Stimulated activated CD4-positive, alpha-beta T cell treated with anti-CD3 and anti-CD28 coated beads, Interleukin-15, amount 100 ng/mL, for 24 hours (primary cell): ENCODE data around the gene AMD1.
"Not testable (repeated sequence)": the region's sequence is repeated elsewhere in the genome, so short reads cannot be mapped to it uniquely, and the experiment has no call there.

Experiments used
- DNase-seq: peaks from one replicate; pipeline ENCODE4 v3.0.0-alpha.2; 2020

Gene AMD1

DNA sequence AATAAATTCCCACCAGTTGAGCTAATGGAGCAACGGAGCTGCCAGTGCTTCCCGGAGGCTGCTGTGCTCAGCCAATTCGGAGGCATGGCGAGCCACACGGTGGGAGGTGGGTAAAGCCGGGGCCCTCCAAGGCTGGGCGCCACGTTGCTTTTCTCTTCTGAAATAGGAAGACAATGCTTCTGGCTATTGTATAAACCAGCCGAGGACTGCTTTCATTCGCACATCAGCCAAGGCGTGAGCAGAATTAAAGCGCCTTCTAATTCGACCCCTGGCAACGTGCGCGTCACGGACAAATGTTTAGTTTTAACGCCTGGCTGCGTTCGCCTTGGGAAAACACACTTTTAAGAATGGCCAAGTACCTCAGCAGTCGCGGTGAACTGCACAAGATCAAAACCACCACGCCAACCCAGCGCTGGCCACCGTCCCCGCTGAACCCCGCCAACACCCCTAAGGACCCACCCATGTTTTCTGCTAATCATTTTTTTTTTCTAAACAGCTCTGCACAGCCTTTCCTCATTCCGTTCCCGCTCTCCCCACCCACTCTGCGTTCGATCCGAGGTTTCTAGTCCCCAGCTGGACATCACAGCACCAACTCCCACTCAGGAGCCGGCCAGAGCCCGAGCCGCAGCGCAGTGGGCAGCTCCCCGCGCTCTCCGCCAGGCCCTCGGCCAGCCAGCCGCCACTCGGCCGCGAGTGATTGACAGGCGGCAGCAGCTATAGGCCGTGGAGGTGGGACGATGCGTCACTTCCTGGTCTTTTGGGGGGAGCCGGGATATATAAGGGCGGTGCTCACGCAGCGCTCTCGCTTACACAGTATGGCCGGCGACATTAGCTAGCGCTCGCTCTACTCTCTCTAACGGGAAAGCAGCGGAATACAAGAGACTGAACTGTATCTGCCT lies at the start of gene AMD1:
TSS of gene AMD1 (plus strand) at position 805 of the 899 bp plus-strand sequence. CDS start 321 bp downstream, outside the sequence.
- DNase-seq = peak; percentile 97

DNA sequence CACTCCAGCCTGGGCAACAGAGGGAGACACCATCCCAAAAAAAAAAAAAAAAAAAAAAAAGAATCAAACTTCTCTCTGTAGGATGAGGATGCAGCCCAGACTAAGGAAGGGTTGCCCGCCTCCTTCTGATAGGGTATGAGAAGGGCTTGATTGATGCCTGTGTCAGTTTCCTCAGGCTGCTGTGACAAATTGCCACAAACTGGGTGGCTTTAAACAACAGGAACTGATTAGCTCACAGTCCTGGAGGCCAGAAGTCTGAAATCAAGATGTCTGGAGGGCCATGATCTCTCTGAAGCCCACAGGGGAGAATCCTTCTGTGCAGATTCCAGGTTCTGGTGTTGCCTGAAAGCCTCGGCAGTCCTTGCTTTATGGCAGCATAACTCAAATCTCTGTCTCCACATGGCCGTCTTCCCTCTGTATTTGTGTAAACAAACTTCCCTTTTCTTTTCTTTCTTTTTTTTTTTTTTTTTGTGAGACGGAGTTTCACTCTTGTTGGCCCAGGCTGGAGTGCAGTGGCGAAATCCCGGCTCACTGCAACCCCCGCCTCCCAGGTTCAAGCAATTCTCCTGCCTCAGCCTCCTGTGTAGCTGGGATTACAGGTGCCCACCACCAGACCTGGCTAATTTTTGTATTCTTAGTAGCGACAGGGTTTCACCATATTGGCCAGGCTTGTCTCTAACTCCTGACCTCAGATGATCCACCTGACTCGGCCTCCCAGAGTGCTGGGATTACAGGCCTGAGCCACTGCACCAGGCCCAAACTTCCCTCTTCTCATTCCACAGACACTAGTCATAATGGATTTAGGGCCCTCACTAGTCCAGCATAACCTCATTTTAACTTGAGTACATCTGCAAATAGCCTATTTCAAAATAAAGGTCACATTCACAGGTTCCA lies 48.1 kb upstream of the AMD1 start:
- no peak for DNase-seq

- DNase-seq = no peak
Measured at GRCh38 chr6:110828396-110828795, 46.2 kb upstream of the AMD1 start.

DNA sequence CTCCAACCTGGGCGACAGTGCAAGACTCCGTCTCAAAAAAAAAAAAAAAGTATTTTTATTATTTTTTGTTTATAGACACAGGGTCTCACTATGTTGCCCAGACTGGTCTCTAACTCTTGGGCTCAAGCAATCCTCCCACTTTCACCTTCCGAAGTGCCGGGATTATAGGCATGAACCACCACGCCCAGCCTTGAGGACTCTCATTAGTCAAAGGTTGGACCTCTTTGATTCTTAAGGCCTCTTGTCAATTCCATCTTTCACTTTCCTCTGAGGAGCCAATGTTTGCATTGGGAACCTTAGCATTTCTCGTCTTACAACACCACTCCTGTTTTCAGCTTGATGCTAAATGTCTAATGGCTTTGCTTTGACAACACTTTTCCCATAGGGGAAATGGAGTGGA lies 43.2 kb upstream of the AMD1 start:
- no peak for DNase-seq

DNA sequence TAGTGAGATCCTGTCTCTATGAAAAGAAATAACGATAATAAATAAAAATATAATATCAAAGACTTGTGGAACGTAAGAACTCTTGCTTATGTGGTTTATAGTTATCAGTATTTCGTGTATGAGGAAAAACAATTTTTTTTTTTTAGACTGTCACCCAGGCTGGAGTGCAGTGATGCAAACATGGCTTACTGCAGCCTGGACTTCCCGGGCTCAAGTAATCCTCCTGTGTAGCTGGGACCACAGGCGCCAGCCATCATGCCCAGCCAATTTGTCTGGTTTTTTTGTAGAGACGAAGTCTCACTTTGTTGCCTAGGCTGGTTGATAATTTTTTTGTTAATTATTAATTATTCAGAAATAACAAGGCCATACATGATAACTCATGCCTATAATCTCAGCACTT lies 40.8 kb upstream of the AMD1 start:
- no peak for DNase-seq

DNA sequence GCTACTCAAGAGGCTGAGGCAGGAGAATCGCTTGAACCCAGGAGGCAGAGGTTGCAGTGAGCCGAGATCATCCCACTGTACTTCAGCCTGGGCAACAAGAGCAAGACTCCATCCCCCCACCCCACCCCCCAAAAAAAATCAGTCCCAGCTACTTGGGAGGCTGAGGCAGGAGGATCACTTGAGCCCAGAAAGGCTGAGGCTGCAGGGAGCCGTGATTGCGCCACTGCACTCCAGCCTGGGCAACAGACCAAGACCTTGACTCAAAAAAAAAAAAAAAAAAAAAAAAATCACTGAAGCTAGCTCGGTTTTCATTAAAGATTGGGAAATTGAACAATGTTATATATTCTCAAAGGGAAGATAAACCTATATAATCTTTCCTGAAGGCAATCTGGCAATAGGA lies 38.8 kb upstream of the AMD1 start:
- DNase-seq = not testable (repeated sequence)

GRCh38 chr6:110841266-110841665 lies 33.3 kb upstream of the AMD1 start:
- no peak for DNase-seq

DNA sequence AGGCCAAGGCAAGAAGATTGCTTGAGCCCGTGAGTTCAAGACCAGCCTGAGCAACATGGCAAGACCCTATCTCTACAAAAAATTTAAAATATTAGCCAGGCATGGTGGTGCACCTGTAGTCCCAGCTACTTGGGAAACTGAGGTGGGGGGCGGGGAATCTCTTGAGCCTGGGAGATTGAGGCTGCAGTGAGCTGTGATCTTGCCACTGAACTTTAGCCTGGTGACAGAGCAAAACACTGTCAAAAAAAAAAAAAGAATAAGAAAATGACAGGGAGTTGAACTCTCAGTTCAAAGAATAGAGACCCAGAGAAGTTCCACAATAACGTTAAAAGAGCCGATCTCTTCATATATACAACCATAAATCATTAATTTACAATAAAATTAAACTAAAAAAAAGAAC lies 24.8 kb upstream of the AMD1 start:
- DNase-seq = no peak

DNA sequence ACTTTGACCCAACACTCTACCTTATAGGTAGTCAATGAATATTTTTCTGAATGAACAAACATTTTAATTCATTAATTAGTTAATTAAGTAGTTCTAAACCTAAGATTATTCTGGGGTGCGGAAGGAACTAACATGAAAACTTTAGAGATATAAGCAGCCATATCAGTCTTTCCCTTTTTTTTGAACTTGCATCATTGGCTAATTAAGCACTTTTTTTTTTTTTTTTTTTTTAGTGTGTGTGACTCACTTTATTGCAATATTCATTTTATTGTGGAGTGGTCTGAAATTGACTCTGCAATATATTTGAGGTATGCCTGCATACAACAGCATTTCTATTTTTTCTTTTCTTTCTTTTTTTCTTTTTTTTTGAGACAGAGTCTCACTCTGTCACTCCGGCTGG lies 21.8 kb upstream of the AMD1 start:
- no peak for DNase-seq

DNA sequence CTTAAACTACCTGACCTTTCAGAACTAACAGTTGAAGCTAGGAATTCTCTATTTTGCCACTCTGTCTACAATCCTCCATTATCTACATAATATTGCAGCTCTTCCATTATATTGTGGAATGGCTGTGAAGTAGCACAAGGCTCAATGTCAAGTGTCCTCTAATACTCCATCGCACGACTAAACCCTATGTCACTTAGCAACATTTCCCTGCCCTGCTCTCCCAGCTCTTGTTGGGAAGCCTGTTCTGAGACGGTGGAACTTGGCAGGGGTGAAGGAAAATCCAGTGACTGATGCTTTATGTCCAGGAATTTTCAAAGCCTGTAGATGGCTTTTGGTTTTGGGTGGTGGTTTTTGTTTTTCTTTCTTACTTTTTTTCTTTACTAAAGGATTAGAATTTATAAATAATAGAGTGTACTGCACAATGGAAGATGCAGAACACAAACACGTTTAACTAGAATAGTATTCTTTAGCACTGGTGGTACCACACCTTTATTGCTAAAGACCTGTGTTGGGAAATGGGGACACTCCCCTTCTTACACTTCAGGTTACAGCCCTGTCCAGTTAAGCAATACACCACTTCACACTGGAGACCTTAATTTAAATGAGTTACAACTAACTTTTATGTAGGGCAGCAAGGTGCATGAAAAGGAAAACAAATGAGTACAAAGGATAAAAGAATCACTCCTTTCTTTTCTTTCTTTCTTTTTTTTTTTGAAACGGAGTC lies 20.7 kb upstream of the AMD1 start:
- DNase-seq = no peak

DNA sequence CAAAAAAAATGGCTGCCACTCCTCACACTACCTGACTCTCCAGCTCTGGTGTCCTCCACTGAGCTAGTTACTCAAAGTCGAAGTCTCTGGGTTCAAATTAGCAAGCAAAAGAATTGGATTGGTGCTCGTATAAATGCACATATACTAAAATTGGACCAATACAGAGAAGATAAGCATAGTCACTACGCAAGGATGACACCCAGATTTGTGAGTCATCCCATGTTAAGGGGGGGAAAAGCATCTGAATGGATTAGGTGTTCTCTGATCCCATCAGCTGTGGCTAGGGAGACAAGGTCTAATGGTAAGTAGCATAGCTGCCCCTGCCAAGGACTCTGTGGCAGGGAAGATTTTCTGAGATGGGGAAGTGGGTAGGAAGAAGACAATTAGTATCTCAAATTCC lies 18.3 kb upstream of the AMD1 start:
- no peak for DNase-seq

DNA sequence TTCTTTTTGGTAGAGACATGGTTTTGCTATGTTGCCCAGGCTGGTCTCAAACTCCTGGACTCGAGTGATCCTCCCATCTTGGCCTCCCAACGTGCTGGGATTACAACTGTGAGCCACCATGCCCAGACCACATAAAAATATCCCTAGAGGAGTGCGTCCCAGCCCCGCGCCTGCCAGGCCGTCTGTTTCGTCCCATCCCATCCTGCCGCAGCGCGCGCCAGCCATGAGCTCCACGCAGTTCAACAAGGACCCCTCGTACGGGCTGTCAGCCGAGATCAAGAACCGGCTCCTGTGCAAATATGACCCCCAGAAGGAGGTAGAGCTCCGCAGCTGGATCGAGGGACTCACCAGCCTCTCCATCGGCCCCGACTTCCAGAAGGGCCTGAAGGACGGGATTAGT lies 16.6 kb upstream of the AMD1 start:
- no peak for DNase-seq

GRCh38 chr6:110858562-110859214 lies 15.9 kb upstream of the AMD1 start:
- DNase-seq = no peak

DNA sequence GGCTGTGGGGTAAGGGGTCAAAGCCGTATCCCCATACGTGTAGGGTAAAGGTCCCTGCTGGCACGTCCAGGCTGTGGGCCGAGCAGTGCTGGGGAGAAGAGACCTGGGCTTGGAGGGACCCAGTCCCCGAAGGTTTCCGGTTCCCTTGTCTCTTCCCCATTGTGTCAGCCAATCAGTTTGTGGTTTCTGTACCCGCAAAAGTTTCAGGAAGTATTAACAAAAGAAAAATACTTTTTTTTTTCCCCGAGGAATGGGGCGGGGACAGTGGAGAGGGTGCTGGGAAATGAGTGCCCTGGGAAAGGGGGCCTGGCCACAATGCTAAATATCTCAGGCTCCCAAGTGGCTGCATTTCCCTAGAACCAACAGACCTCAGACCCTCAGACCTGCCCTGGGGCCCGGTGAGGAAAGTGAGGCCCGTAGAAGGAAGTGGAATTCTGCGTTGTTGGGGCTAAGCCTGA lies 15.2 kb upstream of the AMD1 start:
- no peak for DNase-seq

- no peak for DNase-seq
Measured at GRCh38 chr6:110864824-110865223, 9.8 kb upstream of the AMD1 start.

DNA sequence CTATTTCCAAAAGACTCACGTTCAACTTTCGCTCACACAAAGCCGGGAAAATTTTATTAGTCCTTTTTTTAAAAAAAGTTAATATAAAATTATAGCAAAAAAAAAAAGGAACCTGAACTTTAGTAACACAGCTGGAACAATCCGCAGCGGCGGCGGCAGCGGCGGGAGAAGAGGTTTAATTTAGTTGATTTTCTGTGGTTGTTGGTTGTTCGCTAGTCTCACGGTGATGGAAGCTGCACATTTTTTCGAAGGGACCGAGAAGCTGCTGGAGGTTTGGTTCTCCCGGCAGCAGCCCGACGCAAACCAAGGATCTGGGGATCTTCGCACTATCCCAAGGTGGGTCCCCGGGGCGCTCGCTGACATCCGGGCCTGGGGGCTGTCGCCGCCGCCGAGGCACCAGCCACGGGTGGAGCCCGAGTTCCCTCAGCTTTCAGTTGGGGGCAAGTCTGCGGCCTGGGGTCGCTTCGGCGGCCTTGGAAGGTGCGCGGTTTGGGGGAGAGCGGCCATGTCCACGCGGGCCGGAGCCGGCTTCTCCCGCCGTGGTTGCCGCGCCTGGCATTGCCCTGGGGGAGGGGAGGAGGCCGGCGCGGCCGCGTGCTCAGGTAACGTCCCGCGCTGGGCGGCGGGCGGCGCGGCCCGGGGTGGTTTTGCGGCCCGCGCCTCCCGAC lies 429 bp downstream of the AMD1 start:
- DNase-seq = no peak

DNA sequence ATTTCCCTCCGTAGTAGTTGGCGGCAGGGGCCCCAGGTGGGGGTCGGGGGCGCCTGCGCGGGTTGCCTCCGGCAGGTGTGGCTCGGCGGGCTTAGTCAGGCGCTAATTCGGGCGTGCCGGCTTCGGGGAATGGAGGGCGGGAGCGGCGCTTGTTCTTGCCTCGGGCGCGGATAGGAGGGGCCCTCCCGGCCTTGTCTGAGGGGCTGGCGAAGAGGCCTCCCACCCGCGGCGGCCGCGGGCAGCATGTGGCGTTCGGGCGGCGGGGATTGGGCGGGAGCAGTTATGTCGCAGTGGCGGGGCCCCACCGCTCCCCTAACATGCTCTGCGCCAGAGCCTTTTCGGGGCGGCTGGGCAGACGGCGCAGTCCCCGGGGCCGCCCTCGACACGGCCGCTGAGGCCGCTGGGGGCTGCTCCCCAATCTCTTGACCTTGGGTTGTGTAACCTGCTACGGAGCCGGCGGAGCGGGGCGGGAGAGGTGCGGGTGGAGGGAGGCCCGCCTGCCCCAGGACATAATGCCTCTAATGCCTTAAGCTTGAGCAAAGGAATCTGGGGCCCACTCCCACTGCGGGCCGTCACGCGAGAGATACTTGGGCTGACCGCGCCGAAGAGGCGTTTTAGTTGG lies 1.1 kb downstream of the AMD1 start:
- DNase-seq = peak; percentile 69

DNA sequence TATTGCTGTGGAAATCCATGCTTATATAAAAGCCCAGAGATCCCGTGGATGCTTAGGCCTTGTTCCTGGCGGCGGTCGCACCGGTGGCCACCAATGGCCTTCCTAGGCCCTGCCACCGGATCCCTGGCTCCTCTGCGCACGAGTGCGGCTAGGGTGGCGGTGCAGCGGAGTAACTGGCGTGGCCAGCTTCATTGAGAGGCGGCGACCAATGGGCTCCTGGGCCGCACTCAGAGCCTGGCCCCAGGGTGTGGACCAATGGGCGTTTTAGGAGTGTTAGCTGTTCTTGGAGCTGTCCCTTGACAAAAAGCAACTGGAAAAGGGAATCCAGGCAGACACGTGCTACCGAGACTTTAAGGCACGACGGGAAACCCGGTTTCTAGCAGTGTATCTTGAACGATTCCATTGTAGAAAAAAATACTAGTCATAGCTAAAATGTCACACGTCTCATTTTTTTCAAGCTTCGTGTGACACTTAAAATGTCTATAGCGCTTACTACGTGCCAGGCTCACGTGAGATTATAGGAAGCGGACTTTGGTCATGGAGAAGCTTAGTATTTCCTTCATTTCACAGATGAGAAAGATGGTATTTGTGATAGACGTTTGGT lies 1.7 kb downstream of the AMD1 start:
- DNase-seq = peak; percentile 77

DNA sequence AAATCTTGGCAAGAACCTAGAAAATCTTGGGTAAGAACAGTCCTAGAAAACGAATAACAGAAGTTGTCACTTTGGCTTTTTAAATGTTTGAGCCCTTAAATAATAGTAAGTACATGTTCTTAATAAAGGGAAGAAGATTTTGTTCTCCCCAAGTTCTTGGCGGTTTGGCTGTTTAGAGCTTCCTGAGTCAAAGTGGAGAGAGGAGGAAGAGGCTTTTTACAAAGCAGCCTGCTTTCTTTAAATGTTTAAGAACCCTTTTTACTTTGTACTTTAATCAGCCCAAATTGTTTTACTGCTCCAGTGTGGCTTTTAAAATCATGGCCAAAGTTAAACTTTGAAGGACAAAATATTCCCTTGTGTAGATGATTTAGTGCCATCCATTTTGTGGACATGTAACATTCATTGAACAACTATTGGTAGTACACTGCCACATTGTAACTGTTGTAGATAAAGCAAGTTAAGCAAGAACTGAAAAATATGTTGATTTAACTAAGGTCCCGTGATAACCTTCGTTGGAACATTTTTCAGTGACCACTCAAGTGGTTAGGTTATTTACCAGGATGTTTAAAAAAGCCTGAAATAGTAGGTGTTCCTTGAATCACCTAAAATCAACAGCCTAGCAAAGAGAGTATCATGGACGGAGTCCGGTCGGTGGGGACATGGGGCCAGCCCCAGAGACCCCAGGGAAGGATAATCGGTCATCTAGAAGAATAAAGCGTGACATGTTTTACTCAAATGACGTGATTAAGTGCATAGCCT lies 2.4 kb downstream of the AMD1 start:
- DNase-seq = no peak

DNA sequence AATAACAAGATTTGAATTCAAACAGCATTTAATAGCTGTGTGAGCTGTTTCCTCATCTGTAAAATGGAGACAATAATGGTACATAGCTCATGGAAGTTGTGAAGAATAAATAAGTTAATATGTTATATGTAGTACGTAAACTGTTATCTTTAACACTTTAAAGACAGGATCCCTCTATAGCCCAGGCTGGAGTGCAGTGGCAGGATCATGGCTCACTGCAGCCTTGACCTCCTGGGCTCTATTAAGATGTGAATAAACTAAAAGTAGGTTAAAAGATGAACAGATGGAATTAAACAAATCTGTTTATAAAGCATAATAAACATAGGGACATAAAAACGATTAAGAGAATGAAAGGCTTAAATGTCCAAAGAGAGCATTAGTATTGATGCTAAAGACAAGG lies 3.0 kb downstream of the AMD1 start:
- no peak for DNase-seq
